Spleen (tissue), 7 donors: Measurements from ENCODE around the gene RAB11FIP4.

ENCODE experiments used
- POLR2A ChIP-seq, 3 donors: fragments of 450-650 bp; IDR thresholded peaks; one replicate each; pipeline ENCODE4 v1.5.1; 2017; ENCODE audit warnings: antibody characterized with exemption in 3 of 3, mild to moderate bottlenecking in 1 of 3
- POLR2AphosphoS5 ChIP-seq, 3 donors: sonication (generic); formaldehyde crosslinking; IDR thresholded peaks; one replicate each; pipeline ENCODE4 v1.5.1; 2017; ENCODE audit warnings: antibody characterized with exemption in 3 of 3
- TF ChIP-seq, protein P1 (sequence below), 11 experiments: fragments of 200-600 bp in 7 of 11; fragments of 450-650 bp in 4 of 11; sonication (generic) in 4 of 11; IDR thresholded peaks in 8 of 11; conservative IDR thresholded peaks in 3 of 11; 1 replicate in 7 of 11; 2 replicates in 4 of 11; pipeline versions ENCODE4 v1.4.0 to v1.8.0; 2016 to 2021; ENCODE audit warnings: antibody characterized with exemption in 11 of 11, inconsistent platforms in 4 of 11, mild to moderate bottlenecking in 1 of 11
- donor health status: DM: no; HTN: no; CAD: no; lungs with moderate emphysema.
- donor health status: DM: no; HTN: no; CAD: no.
- donor health status: DM: no; HTN: no; CAD: no.

DNA sequence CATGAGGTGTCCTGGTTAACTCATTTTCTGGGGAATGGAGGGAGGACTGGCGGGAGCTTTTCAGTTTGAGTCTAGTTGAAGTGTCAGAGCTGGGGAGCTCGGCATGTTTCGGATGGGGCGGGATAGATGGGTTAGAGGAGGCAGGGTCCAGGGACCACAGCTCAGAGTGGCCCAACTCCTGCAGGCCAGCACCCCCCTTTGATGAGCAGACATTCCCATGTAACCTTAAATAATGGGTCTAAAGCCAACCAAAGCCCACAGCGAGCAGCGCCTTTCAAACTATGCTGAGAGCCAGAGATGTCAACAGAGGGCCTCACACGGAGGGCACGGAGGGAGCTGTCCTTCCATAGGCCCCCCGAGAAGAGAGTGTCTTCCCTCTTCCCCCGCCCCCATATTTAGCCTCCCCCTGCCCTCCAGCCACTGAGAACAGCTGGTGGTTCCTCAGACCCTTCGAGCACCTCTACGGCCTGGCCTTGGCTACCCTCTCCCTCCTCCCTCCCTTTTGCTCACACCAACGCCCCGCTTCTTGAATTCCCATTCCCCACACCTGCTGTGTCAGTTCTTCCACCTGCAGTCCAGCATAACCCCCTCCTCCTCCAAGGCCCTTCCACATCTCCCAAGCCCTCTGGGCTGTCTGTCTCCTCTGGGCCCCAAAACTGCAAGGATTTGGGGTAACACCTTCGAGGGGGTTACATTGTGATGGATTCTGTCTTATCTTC is 21.8 kb downstream of the RAB11FIP4 start:
- TF ChIP-seq, protein P1, sequence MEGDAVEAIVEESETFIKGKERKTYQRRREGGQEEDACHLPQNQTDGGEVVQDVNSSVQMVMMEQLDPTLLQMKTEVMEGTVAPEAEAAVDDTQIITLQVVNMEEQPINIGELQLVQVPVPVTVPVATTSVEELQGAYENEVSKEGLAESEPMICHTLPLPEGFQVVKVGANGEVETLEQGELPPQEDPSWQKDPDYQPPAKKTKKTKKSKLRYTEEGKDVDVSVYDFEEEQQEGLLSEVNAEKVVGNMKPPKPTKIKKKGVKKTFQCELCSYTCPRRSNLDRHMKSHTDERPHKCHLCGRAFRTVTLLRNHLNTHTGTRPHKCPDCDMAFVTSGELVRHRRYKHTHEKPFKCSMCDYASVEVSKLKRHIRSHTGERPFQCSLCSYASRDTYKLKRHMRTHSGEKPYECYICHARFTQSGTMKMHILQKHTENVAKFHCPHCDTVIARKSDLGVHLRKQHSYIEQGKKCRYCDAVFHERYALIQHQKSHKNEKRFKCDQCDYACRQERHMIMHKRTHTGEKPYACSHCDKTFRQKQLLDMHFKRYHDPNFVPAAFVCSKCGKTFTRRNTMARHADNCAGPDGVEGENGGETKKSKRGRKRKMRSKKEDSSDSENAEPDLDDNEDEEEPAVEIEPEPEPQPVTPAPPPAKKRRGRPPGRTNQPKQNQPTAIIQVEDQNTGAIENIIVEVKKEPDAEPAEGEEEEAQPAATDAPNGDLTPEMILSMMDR (IDR thresholded peaks at IDR 0.05 in 8 of 11, conservative IDR thresholded peaks at IDR 0.05 in 3 of 11): no peak
- TF ChIP-seq POLR2A (IDR thresholded peaks at IDR 0.05): no peak
- no peak for TF ChIP-seq POLR2AphosphoS5 (IDR thresholded peaks at IDR 0.05)
